GM20000 (cell line): Measurements from ENCODE around the gene PRSS58.

Experiments
- DNase-seq: peaks from one replicate; pipeline ENCODE4 v3.0.0; 2012; ENCODE audit warnings: low spot score
- CTCF ChIP-seq: IDR thresholded peaks from 2 replicates; pipeline ENCODE4 v1.5.1; 2012; ENCODE audit warnings: mild to moderate bottlenecking, control low read depth; ENCODE audit errors: extremely low read depth, missing control alignments

Gene PRSS58

GRCh38 chr7:142263598-142264380 is 5.9 kb upstream of the PRSS58 start:
- no peak for DNase-seq
- no peak for TF ChIP-seq CTCF

- TF ChIP-seq CTCF, result no peak
- no peak for DNase-seq
Measured at GRCh38 chr7:142250705-142251104, 7.2 kb downstream of the PRSS58 start.

GRCh38 chr7:142249918-142250317 is 7.9 kb downstream of the PRSS58 start:
- DNase-seq, result no peak
- TF ChIP-seq CTCF, result no peak

GRCh38 chr7:142248166-142249160 is 9.4 kb downstream of the PRSS58 start:
- TF ChIP-seq CTCF, result no peak
- DNase-seq, result no peak

- no peak for TF ChIP-seq CTCF
- no peak for DNase-seq
Measured at GRCh38 chr7:142243823-142244222, 14.0 kb downstream of the PRSS58 start.

- no peak for TF ChIP-seq CTCF
- DNase-seq, result no peak
Measured at GRCh38 chr7:142240546-142240945, 17.3 kb downstream of the PRSS58 start.

GRCh38 chr7:142231716-142232115 is 26.1 kb downstream of the PRSS58 start:
- no peak for DNase-seq
- TF ChIP-seq CTCF, result no peak
